Measurements from ENCODE around the gene FRG2.
"Not testable (repeated sequence)": the region's sequence is repeated elsewhere in the genome, so short reads cannot be mapped to it uniquely, and the experiment has no call there.

Gene FRG2

GRCh38 chr4:190015538-190016368, 11.3 kb downstream of the FRG2 start:
- DNase-seq, result no peak

GRCh38 chr4:190014771-190015537, 12.1 kb downstream of the FRG2 start:
- DNase-seq, result no peak

- DNase-seq, result not testable (repeated sequence)
Observed at GRCh38 chr4:189989941-189990340, 37.1 kb downstream of the FRG2 start.

- DNase-seq, result no peak
Observed at GRCh38 chr4:189988877-189989431, 38.1 kb downstream of the FRG2 start.

- DNase-seq, result not testable (repeated sequence)
Observed at GRCh38 chr4:189985651-189986243, 41.3 kb downstream of the FRG2 start.

GRCh38 chr4:189984661-189985060, 42.4 kb downstream of the FRG2 start:
- DNase-seq, result not testable (repeated sequence)

GRCh38 chr4:189983916-189984526, 43.0 kb downstream of the FRG2 start:
- not testable (repeated sequence) for DNase-seq

- no peak for DNase-seq
Observed at GRCh38 chr4:189981970-189982369, 45.1 kb downstream of the FRG2 start.

GRCh38 chr4:189980292-189980691, 46.8 kb downstream of the FRG2 start:
- DNase-seq, result not testable (repeated sequence)

- DNase-seq, result no peak
Observed at GRCh38 chr4:189979196-189980047, 47.6 kb downstream of the FRG2 start.

Data from NCI-H446 (cell line).